Gastroesophageal sphincter (tissue), 4 donors: Measurements from ENCODE around the gene APOC1. TPM values are rescaled to one million over a fixed set of nuclear protein-coding genes. Genes with fewer than 3 reads are reported as not detected.

Experiments
- ATAC-seq: fragments of 150-250 bp; one replicate; pipeline ENCODE4 v1.9.1; 2016; ENCODE audit warnings: mild to moderate bottlenecking, moderate library complexity
- H3K27ac ChIP-seq, 4 donors: fragments of 200-600 bp; sonication (generic) in 3 of 4; 1 replicate in 3 of 4; 2 replicates in 1 of 4; pipeline ENCODE4 v1.5.1; 2016 to 2019
- H3K27me3 ChIP-seq: fragments of 200-600 bp; sonication (generic); one replicate; pipeline ENCODE4 v1.5.1; 2019
- H3K36me3 ChIP-seq, 2 donors: fragments of 200-600 bp; sonication (generic); one replicate each; pipeline ENCODE4 v1.5.1; 2019; ENCODE audit warnings: control low read depth in 1 of 2
- H3K4me1 ChIP-seq, 3 donors: fragments of 200-600 bp; sonication (generic); 1 replicate in 2 of 3; 2 replicates in 1 of 3; pipeline ENCODE4 v1.5.1; 2016 to 2019; ENCODE audit warnings: control low read depth in 2 of 3
- H3K4me3 ChIP-seq, 2 donors: fragments of 200-600 bp; sonication (generic); one replicate each; pipeline ENCODE4 v1.5.1; 2019; ENCODE audit warnings: mild to moderate bottlenecking in 1 of 2, moderate library complexity in 1 of 2
- H3K9me3 ChIP-seq, 3 donors: fragments of 200-600 bp; sonication (generic); one replicate each; pipeline ENCODE4 v1.5.1; 2017 to 2019; ENCODE audit warnings: control low read depth in 2 of 3
- EP300 ChIP-seq: sonication (generic); formaldehyde crosslinking; IDR thresholded peaks from one replicate; pipeline ENCODE4 v1.6.1; 2017; ENCODE audit warnings: antibody characterized with exemption, mild to moderate bottlenecking
- POLR2A ChIP-seq, 2 donors: fragments of 450-650 bp; IDR thresholded peaks; one replicate each; pipeline ENCODE4 v1.6.1; 2017; ENCODE audit warnings: antibody characterized with exemption in 2 of 2, mild to moderate bottlenecking in 2 of 2, moderate library complexity in 1 of 2
- POLR2AphosphoS5 ChIP-seq: sonication (generic); formaldehyde crosslinking; IDR thresholded peaks from one replicate; pipeline ENCODE4 v1.6.1; 2017; ENCODE audit warnings: antibody characterized with exemption
- WGBS, 2 donors: methylation state at CpG; one replicate each; pipeline ENCODE4 v1.1.5; 2018; ENCODE audit warnings: low coverage in 1 of 2; 5-methylcytosine and 5-hydroxymethylcytosine counted together
- total RNA-seq, 4 donors: library from RNA; depleted of rRNA; stranded (reverse); fragments of >200 nt; gene quantifications; one replicate each; pipeline ENCODE4 v1.1.0, GENCODE V29; 2016
- TF ChIP-seq, protein P1 (sequence below), 4 experiments: fragments of 200-600 bp in 2 of 4; fragments of 450-650 bp in 2 of 4; sonication (generic) in 1 of 4; IDR thresholded peaks; one replicate each; pipeline ENCODE4 v1.5.1; 2017 to 2019; ENCODE audit warnings: antibody characterized with exemption in 4 of 4, mild to moderate bottlenecking in 2 of 4, moderate library complexity in 2 of 4

Gene APOC1
- total RNA-seq, 4 donors from 2014 or later, result 2.2 to 4.8 TPM; not detected in 2

DNA sequence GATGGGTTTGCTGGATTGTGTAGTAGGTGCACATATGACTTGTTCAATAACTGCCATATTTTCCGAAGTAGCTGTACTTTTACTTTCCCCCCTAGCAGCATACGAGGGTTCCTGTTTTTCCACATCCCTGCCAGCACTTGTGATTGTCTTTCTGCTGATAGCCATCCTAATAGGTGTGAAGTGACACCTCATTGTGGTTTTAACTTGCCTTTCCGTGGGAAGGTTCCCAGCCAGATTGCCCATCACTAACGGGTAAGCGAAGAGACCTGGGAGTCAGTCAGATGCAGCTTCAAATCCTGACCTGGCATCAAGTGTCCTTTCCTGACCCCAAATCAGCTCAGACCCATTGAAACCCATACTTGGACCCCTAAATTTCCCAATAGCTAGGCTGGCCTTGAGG lies 45.3 kb downstream of the APOC1 start:
- no peak for ATAC-seq
- no peak for TF ChIP-seq POLR2A (IDR thresholded peaks at IDR 0.05)
- no peak for TF ChIP-seq EP300
- TF ChIP-seq, protein P1, sequence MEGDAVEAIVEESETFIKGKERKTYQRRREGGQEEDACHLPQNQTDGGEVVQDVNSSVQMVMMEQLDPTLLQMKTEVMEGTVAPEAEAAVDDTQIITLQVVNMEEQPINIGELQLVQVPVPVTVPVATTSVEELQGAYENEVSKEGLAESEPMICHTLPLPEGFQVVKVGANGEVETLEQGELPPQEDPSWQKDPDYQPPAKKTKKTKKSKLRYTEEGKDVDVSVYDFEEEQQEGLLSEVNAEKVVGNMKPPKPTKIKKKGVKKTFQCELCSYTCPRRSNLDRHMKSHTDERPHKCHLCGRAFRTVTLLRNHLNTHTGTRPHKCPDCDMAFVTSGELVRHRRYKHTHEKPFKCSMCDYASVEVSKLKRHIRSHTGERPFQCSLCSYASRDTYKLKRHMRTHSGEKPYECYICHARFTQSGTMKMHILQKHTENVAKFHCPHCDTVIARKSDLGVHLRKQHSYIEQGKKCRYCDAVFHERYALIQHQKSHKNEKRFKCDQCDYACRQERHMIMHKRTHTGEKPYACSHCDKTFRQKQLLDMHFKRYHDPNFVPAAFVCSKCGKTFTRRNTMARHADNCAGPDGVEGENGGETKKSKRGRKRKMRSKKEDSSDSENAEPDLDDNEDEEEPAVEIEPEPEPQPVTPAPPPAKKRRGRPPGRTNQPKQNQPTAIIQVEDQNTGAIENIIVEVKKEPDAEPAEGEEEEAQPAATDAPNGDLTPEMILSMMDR (IDR thresholded peaks at IDR 0.05), result no peak
- no peak for TF ChIP-seq POLR2AphosphoS5
- Histone ChIP-seq H3K36me3 (peaks cover 0 to 46% of the 10 kb centered on the region in 2 donors), H3K27me3 (no peaks in the 10 kb centered on the region), H3K4me3 (no peak overlapping the region), H3K27ac (no peak overlapping the region), H3K4me1 (peaks cover 7 to 51% (median 19%) of the 10 kb centered on the region in 3 donors), H3K9me3 (no peaks in the 10 kb centered on the region)
- 55 to 77% methylated on average over 3 to 4 of the region's 5 CpGs for WGBS, 2 donors

DNA sequence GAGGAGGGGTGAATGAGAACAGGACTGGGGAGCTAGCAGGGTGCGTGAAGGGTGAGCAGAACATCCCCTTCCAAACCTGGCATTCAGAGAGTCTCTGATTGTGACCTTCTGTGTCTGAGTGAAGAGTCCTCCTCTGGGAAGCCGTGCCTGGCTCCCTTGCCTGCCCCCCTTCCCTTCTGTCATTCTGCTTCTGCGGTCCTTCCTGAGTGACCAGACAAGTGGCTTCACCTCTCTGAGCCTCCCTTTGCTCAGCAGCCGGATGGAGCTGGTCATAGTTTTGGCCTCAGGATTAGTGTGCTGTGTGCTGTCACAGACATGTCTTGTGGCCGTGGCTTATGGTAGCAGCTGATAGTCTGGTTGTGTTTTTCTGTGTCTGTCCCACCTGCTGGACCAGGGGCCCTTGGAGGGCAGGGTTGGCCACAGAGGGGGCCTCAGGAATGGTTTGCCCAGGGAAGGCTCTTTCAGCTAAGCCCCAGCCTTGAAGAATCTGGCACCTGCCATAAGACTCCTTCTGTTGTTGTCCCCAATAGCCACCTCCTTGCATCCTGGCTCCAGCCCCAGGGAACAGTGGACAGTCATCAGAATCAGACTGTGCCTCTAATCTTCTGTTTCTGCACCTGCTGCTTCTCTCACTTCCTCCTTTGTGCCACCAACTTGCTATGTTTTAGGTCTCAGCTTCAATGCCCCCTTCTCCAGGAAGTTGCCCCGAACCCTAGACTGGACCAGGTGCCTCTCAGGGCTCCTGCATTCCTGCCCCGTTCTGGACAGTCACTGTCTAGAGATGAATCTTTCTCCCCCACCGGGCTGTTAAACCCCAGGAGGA lies 46.7 kb downstream of the APOC1 start:
- Histone ChIP-seq H3K27me3 (no peaks in the 10 kb centered on the region), H3K4me1 (peaks cover 5 to 45% (median 17%) of the 10 kb centered on the region in 3 donors), H3K27ac (no peak overlapping the region), H3K4me3 (no peak overlapping the region), H3K9me3 (no peaks in the 10 kb centered on the region), H3K36me3 (peaks cover 0 to 60% of the 10 kb centered on the region in 2 donors)
- no peak for TF ChIP-seq POLR2A (IDR thresholded peaks at IDR 0.05)
- TF ChIP-seq EP300, result no peak
- TF ChIP-seq POLR2AphosphoS5, result no peak
- TF ChIP-seq, protein P1 (IDR thresholded peaks at IDR 0.05), result no peak
- no peak for ATAC-seq
- 58 to 80% methylated on average over 3 to 5 of the region's 8 CpGs for WGBS, 2 donors

DNA sequence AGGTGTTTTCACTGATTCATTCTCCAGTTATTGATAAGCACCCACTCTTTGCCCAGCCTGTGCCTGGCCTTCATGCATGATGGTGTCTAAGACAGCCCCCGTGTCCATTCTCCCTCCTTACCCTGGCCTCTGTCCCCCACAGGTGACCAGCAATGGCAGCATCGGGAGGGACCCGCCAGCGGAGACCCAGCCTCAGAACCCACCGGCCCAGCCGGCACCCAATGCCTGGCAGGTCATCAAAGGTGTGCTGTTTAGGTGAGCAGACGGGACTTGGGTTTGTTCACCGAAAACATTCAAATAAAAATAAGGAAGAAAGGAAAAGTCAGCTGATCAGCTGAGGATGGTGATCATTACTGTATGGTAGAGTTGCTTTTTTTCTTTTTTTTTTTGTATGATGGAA lies 47.4 kb downstream of the APOC1 start:
- WGBS, 2 donors, result 87 to 94% methylated on average over 4 to 6 of the region's 8 CpGs
- H3K36me3 ChIP-seq, result peaks cover 0 to 67% of the 10 kb centered on the region in 2 donors
- no peak overlapping the region for H3K27ac ChIP-seq

DNA sequence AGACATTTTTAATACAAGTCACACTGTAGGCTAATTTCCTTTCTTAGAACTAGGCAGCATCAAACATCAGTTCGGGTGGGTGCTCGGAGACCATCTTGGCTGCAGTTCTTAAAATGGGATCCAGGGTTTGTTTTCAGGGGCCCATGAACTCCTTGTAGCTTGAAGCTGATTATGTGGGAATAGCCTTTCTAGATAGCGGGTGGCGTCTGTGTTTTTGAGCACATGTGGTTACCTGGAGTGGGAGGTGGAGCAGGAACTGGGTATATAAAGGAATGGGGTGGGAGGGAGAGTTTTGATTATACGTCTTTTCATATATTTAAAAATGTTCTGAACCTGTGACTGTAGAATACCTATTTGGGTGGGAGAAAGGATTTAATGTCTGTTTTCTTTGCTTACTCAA lies 53.7 kb downstream of the APOC1 start:
- Histone ChIP-seq H3K36me3 (peaks cover 0 to 96% of the 10 kb centered on the region in 2 donors), H3K4me3 (no peak overlapping the region), H3K27me3 (no peaks in the 10 kb centered on the region), H3K9me3 (no peaks in the 10 kb centered on the region), H3K27ac (no peak overlapping the region), H3K4me1 (no peaks in the 10 kb centered on the region)
- TF ChIP-seq POLR2AphosphoS5 (no peak), EP300 (no peak), POLR2A (IDR thresholded peaks at IDR 0.05) (no peak)
- TF ChIP-seq, protein P1 (IDR thresholded peaks at IDR 0.05), result no peak
- no peak for ATAC-seq
- 79 to 81% methylated on average over 5 of the region's 5 CpGs for WGBS, 2 donors

More for the DNA sequence above, 47.4 kb downstream of the APOC1 start:
- ATAC-seq, result no peak
- Histone ChIP-seq H3K4me3 (no peak overlapping the region), H3K4me1 (peaks cover 0 to 38% (median 10%) of the 10 kb centered on the region in 3 donors), H3K27me3 (no peaks in the 10 kb centered on the region), H3K9me3 (no peaks in the 10 kb centered on the region)
- TF ChIP-seq POLR2A (IDR thresholded peaks at IDR 0.05), result no peak

DNA sequence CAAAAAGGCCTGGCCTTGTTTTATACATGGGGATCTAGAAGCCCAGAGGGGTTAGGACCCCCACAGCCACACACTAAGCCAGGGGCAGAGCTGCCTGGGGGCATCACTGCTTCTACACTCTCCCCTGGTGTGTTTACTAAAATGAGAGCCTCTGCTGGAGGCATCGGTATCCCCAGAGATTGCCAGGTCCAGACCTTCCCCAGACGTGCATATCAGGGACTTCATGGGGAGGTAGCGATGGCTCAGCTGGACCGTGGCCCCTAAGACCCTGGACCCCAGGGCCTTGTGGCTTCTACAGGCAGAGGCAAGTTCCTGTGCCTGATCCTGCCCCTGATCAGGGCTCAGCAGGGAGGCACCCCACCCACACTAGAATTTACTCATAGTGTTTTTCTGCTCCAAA lies 54.3 kb downstream of the APOC1 start:
- Histone ChIP-seq H3K4me3 (no peak overlapping the region), H3K27ac (no peak overlapping the region), H3K36me3 (peaks cover 0 to 96% of the 10 kb centered on the region in 2 donors), H3K9me3 (no peaks in the 10 kb centered on the region), H3K4me1 (no peaks in the 10 kb centered on the region), H3K27me3 (no peaks in the 10 kb centered on the region)
- 100% methylated on average over 1 of the region's 4 CpGs; no CpG with 5 or more reads in 1 of the 2 donors for WGBS, 2 donors
- TF ChIP-seq POLR2AphosphoS5 (no peak), POLR2A (IDR thresholded peaks at IDR 0.05) (no peak), EP300 (no peak)
- TF ChIP-seq, protein P1 (IDR thresholded peaks at IDR 0.05), result no peak
- no peak for ATAC-seq

Other genes starting within 250 kb of the APOC1 start
- 1 to 10 TPM in 3 of 4 donors, under 1 TPM in 1; 0.82 to 5.2 (median 3.5) TPM for gene CEACAM19, start 243.1 kb upstream of the APOC1 start, total RNA-seq
- gene CEACAM16, start 215.5 kb upstream of the APOC1 start, total RNA-seq, result not detected
- 10 to 100 TPM; 13.2 to 37.7 (median 16.4) TPM for gene BCL3, start 165.9 kb upstream of the APOC1 start, total RNA-seq
- 1 to 10 TPM in 1 of 4 donors, under 1 TPM in 1, not detected in 2; 0.93 to 1.0 TPM for gene CBLC, start 136.7 kb upstream of the APOC1 start, total RNA-seq
- gene BCAM, start 105.5 kb upstream of the APOC1 start, total RNA-seq, result 10 to 100 TPM; 24.1 to 52.7 (median 36.9) TPM
- 10 to 100 TPM; 27.6 to 47.8 (median 41.6) TPM for gene NECTIN2, start 68.3 kb upstream of the APOC1 start, total RNA-seq
- gene TOMM40, start 23.4 kb upstream of the APOC1 start, total RNA-seq, result 10 to 100 TPM; 30.7 to 41.2 (median 33.7) TPM
- gene APOE, start 8.8 kb upstream of the APOC1 start, total RNA-seq, result 10 to 100 TPM in 3 of 4 donors, 1 to 10 TPM in 1; 7.8 to 44.4 (median 31.7) TPM
- gene APOC4, start 27.6 kb downstream of the APOC1 start, total RNA-seq, result not detected
- gene APOC2, start 31.4 kb downstream of the APOC1 start, total RNA-seq, result not detected
- 10 to 100 TPM; 41.7 to 76.3 (median 43.2) TPM for gene CLPTM1, start 40.8 kb downstream of the APOC1 start, total RNA-seq
- gene RELB, start 86.9 kb downstream of the APOC1 start, total RNA-seq, result 1 to 10 TPM; 4.0 to 9.2 (median 6.0) TPM
- 10 to 100 TPM; 33.6 to 82.5 (median 54.7) TPM for gene CLASRP, start 124.4 kb downstream of the APOC1 start, total RNA-seq
- gene ZNF296, start 161.9 kb downstream of the APOC1 start, total RNA-seq, result under 1 TPM in 1 of 4 donors, not detected in 3; 0.50 TPM
- 10 to 100 TPM in 3 of 4 donors, 1 to 10 TPM in 1; 6.4 to 17.6 (median 14.8) TPM for gene GEMIN7, start 164.7 kb downstream of the APOC1 start, total RNA-seq
- gene PPP1R37, start 178.6 kb downstream of the APOC1 start, total RNA-seq, result 10 to 100 TPM; 22.6 to 51.4 (median 24.6) TPM
- under 1 TPM in 2 of 4 donors, not detected in 2; 0.16 to 0.39 TPM for gene NKPD1, start 246.4 kb downstream of the APOC1 start, total RNA-seq